WTC11 (cell line): Measurements from ENCODE around the gene EIF5A. TPM values are rescaled to one million over a fixed set of nuclear protein-coding genes. Genes with fewer than 3 reads are reported as not detected.

Experiments
- ATAC-seq: fragments of 200-7000 bp; cut with Tn5 transposase; 2 replicates; pipeline ENCODE4 v1.10.0; 2021; ENCODE audit warnings: mild to moderate bottlenecking, moderate library complexity
- CTCF ChIA-PET: fragments of 300-600 bp; sonication (Branson Sonifier 250); formaldehyde crosslinking; loops from one replicate; lab custom pipeline; 2021; ENCODE audit warnings: antibody characterized with exemption; lab: Charles Lee
- POLR2A ChIA-PET: fragments of 350-600 bp; sonication (Branson Sonifier 250); formaldehyde crosslinking; loops from one replicate; lab custom pipeline; 2021; ENCODE audit warnings: antibody characterized with exemption; lab: Charles Lee
- DNase-seq: peaks from one replicate; pipeline ENCODE4 v3.0.0; 2021; ENCODE audit warnings: low spot score
- H3K27ac Mint-ChIP-seq: 2 replicates; pipeline ENCODE4 v1.8.0; 2021; ENCODE audit warnings: mixed read lengths
- H3K27me3 Mint-ChIP-seq: 2 replicates; pipeline ENCODE4 v1.8.0; 2021; ENCODE audit warnings: low read depth, mild to moderate bottlenecking, moderate library complexity, mixed read lengths
- H3K36me3 Mint-ChIP-seq: 2 replicates; pipeline ENCODE4 v1.8.0; 2021; ENCODE audit warnings: mixed read lengths
- H3K4me1 Mint-ChIP-seq: 2 replicates; pipeline ENCODE4 v1.8.0; 2022; ENCODE audit warnings: mixed read lengths
- H3K4me3 Mint-ChIP-seq: 2 replicates; pipeline ENCODE4 v1.8.0; 2021; ENCODE audit warnings: mild to moderate bottlenecking, moderate library complexity, mixed read lengths
- H3K9me3 Mint-ChIP-seq: 2 replicates; pipeline ENCODE4 v1.8.0; 2021; ENCODE audit warnings: mixed read lengths
- ELF4 ChIP-seq: sonication (generic); formaldehyde crosslinking; IDR thresholded peaks from 2 replicates; pipeline ENCODE4 v1.8.1; 2022; ENCODE audit warnings: low read depth, mild to moderate bottlenecking, moderate library complexity, missing genetic modification reagents
- ETV6 ChIP-seq: sonication (generic); formaldehyde crosslinking; IDR thresholded peaks from 2 replicates; pipeline ENCODE4 v1.8.1; 2022; ENCODE audit warnings: mild to moderate bottlenecking, missing genetic modification reagents
- JAZF1 ChIP-seq: fragments of 250-450 bp; sonication (Bioruptor Pico); IDR thresholded peaks from 2 replicates; pipeline ENCODE4 v1.9.0; 2021; ENCODE audit warnings: moderate library complexity, mild to moderate bottlenecking, inconsistent platforms
- NFATC4 ChIP-seq: fragments of 250-450 bp; sonication (Bioruptor Pico); IDR thresholded peaks from 2 replicates; pipeline ENCODE4 v1.9.0; 2021; ENCODE audit warnings: mild to moderate bottlenecking
- NR2C2 ChIP-seq: sonication (generic); formaldehyde crosslinking; IDR thresholded peaks from 2 replicates; pipeline ENCODE4 v1.8.0; 2022; ENCODE audit warnings: mild to moderate bottlenecking, missing genetic modification reagents
- PRRX2 ChIP-seq: fragments of 250-450 bp; sonication (Bioruptor Pico); IDR thresholded peaks from 2 replicates; pipeline ENCODE4 v1.8.0; 2021; ENCODE audit warnings: mild to moderate bottlenecking
- RORB ChIP-seq: fragments of 250-450 bp; sonication (Bioruptor Pico); IDR thresholded peaks from 2 replicates; pipeline ENCODE4 v1.9.0; 2021; ENCODE audit warnings: mild to moderate bottlenecking
- ZNF232 ChIP-seq: sonication (generic); formaldehyde crosslinking; IDR thresholded peaks from 2 replicates; pipeline ENCODE4 v1.8.0; 2022; ENCODE audit warnings: mild to moderate bottlenecking, missing genetic modification reagents
- total RNA-seq: library from RNA; stranded (reverse); gene quantifications from 3 replicates; pipeline ENCODE4 v1.2.3, GENCODE V29; 2021
- TF ChIP-seq, protein P1 (sequence below): sonication (generic); formaldehyde crosslinking; IDR thresholded peaks from 2 replicates; pipeline ENCODE4 v1.8.1; 2023; ENCODE audit warnings: mild to moderate bottlenecking, missing genetic modification reagents, borderline replicate concordance
- TF ChIP-seq, protein P2 (sequence below): sonication (generic); formaldehyde crosslinking; IDR thresholded peaks from 2 replicates; pipeline ENCODE4 v1.8.1; 2023; ENCODE audit warnings: mild to moderate bottlenecking, missing genetic modification reagents, moderate library complexity
- TF ChIP-seq, protein P3 (sequence below): sonication (generic); formaldehyde crosslinking; IDR thresholded peaks from 2 replicates; pipeline ENCODE4 v1.8.0; 2022; ENCODE audit warnings: mild to moderate bottlenecking, missing genetic modification reagents
- TF ChIP-seq, protein P4 (sequence below): sonication (generic); formaldehyde crosslinking; IDR thresholded peaks from 2 replicates; pipeline ENCODE4 v1.8.1; 2023; ENCODE audit warnings: mild to moderate bottlenecking, missing genetic modification reagents
- TF ChIP-seq, protein P5 (sequence below): sonication (generic); formaldehyde crosslinking; conservative IDR thresholded peaks from 2 replicates; pipeline ENCODE4 v1.8.1; 2022; ENCODE audit warnings: mild to moderate bottlenecking, missing genetic modification reagents
- TF ChIP-seq, protein P6 (sequence below): sonication (generic); formaldehyde crosslinking; IDR thresholded peaks from 2 replicates; pipeline ENCODE4 v1.8.0; 2022; ENCODE audit warnings: mild to moderate bottlenecking, missing genetic modification reagents
- TF ChIP-seq, protein P7 (sequence below): fragments of 250-450 bp; sonication (Bioruptor Pico); IDR thresholded peaks from 2 replicates; pipeline ENCODE4 v1.9.0; 2021; ENCODE audit warnings: mild to moderate bottlenecking
- TF ChIP-seq, protein P8 (sequence below): sonication (generic); formaldehyde crosslinking; IDR thresholded peaks from 2 replicates; pipeline ENCODE4 v1.8.1; 2022; ENCODE audit warnings: missing genetic modification reagents, borderline replicate concordance

Gene EIF5A
- total RNA-seq, 1 experiment from 2014 or later, result 1,021 TPM

DNA sequence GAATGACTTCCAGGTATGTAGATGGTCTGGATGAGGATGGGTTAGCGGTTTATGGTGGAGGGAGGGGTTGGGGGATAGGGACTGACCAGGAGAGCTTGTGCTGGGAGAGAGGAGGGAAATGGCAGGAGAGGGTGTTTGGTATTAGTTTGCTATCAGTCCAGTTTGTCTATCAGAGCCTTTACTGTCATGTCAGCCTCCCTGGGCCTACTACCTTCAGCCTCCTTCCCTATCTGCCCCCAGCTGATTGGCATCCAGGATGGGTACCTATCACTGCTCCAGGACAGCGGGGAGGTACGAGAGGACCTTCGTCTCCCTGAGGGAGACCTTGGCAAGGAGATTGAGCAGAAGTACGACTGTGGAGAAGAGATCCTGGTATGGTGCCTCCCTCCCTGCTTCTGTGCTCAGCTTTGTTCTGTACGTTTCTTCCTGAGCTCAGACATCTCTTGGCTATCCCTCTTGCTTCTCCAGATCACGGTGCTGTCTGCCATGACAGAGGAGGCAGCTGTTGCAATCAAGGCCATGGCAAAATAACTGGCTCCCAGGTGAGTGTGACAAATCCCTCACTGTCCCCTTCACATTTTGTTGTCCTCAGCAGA is 3.8 kb downstream of the EIF5A start (continued):
- TF ChIP-seq, protein P1, sequence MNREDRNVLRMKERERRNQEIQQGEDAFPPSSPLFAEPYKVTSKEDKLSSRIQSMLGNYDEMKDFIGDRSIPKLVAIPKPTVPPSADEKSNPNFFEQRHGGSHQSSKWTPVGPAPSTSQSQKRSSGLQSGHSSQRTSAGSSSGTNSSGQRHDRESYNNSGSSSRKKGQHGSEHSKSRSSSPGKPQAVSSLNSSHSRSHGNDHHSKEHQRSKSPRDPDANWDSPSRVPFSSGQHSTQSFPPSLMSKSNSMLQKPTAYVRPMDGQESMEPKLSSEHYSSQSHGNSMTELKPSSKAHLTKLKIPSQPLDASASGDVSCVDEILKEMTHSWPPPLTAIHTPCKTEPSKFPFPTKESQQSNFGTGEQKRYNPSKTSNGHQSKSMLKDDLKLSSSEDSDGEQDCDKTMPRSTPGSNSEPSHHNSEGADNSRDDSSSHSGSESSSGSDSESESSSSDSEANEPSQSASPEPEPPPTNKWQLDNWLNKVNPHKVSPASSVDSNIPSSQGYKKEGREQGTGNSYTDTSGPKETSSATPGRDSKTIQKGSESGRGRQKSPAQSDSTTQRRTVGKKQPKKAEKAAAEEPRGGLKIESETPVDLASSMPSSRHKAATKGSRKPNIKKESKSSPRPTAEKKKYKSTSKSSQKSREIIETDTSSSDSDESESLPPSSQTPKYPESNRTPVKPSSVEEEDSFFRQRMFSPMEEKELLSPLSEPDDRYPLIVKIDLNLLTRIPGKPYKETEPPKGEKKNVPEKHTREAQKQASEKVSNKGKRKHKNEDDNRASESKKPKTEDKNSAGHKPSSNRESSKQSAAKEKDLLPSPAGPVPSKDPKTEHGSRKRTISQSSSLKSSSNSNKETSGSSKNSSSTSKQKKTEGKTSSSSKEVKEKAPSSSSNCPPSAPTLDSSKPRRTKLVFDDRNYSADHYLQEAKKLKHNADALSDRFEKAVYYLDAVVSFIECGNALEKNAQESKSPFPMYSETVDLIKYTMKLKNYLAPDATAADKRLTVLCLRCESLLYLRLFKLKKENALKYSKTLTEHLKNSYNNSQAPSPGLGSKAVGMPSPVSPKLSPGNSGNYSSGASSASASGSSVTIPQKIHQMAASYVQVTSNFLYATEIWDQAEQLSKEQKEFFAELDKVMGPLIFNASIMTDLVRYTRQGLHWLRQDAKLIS (CRISPR knock-in tag), result no peak
- TF ChIP-seq, protein P2, sequence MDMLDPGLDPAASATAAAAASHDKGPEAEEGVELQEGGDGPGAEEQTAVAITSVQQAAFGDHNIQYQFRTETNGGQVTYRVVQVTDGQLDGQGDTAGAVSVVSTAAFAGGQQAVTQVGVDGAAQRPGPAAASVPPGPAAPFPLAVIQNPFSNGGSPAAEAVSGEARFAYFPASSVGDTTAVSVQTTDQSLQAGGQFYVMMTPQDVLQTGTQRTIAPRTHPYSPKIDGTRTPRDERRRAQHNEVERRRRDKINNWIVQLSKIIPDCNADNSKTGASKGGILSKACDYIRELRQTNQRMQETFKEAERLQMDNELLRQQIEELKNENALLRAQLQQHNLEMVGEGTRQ (CRISPR knock-in tag), result no peak
- TF ChIP-seq PRRX2 (CRISPR knock-in tag) (no peak), NFATC4 (CRISPR knock-in tag) (no peak), NR2C2 (CRISPR knock-in tag) (no peak)
- TF ChIP-seq, protein P3, sequence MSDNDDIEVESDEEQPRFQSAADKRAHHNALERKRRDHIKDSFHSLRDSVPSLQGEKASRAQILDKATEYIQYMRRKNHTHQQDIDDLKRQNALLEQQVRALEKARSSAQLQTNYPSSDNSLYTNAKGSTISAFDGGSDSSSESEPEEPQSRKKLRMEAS (CRISPR knock-in tag), result no peak
- TF ChIP-seq, protein P4, sequence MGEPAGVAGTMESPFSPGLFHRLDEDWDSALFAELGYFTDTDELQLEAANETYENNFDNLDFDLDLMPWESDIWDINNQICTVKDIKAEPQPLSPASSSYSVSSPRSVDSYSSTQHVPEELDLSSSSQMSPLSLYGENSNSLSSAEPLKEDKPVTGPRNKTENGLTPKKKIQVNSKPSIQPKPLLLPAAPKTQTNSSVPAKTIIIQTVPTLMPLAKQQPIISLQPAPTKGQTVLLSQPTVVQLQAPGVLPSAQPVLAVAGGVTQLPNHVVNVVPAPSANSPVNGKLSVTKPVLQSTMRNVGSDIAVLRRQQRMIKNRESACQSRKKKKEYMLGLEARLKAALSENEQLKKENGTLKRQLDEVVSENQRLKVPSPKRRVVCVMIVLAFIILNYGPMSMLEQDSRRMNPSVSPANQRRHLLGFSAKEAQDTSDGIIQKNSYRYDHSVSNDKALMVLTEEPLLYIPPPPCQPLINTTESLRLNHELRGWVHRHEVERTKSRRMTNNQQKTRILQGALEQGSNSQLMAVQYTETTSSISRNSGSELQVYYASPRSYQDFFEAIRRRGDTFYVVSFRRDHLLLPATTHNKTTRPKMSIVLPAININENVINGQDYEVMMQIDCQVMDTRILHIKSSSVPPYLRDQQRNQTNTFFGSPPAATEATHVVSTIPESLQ (CRISPR knock-in tag), result no peak
- TF ChIP-seq, protein P5, sequence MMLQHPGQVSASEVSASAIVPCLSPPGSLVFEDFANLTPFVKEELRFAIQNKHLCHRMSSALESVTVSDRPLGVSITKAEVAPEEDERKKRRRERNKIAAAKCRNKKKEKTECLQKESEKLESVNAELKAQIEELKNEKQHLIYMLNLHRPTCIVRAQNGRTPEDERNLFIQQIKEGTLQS (CRISPR knock-in tag), result no peak

DNA sequence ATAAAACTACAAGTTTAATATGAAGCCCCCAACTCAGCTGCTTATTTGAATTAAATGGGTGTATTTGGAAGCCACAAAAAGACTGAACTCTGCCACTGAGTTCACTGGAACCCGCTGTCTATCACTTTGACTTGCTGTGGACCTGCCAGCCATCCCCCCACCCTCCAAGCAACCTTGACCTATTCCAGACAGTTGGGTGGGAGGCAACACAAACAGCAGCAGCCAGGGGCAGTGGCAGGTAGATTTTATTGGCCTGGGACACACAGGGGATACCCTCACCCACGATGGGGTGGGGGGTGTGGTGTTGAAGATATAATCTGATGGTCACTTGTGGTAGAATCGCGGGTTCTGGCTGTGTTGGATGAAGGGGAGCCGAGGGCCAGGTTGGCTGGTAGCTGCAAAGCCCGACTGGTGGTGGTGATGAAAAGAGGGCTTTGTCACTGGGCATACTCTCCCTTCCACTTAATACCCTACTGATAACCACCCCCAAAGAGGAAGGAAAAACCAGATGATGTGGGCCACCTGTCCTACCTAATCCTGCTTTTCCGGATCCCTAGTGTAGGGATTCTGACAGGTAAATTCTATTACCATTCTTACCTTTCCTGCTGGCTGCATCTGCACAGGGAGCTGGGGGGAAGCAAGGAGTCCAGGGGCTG is 5.1 kb downstream of the EIF5A start:
- H3K27ac Mint-ChIP-seq, result peak overlapping the region; percentile 73
- CTCF ChIA-PET, result interaction anchor here (0.9 to 3.3 kb wide), 11 partner anchors 16 to 98 kb away, joined by 3 to 19 read pairs (median 5); partner anchors contain the start of genes GABARAP, NEURL4, SLC2A4 and TMEM256
- POLR2A ChIA-PET, result interaction anchor here (0.7 to 3.9 kb wide), 2 partner anchors 17 to 24 kb away, joined by 3 to 21 read pairs; partner anchors contain the start of gene NEURL4

More for the DNA sequence above, 5.1 kb downstream of the EIF5A start:
- Mint-ChIP-seq H3K27me3 (no peaks in the 10 kb centered on the region), H3K9me3 (no peaks in the 10 kb centered on the region), H3K4me1 (peaks cover 41% of the 10 kb centered on the region), H3K36me3 (peaks cover 50% of the 10 kb centered on the region), H3K4me3 (no peak overlapping the region)
- DNase-seq (no peak), ATAC-seq (no peak)
- TF ChIP-seq, protein P6, sequence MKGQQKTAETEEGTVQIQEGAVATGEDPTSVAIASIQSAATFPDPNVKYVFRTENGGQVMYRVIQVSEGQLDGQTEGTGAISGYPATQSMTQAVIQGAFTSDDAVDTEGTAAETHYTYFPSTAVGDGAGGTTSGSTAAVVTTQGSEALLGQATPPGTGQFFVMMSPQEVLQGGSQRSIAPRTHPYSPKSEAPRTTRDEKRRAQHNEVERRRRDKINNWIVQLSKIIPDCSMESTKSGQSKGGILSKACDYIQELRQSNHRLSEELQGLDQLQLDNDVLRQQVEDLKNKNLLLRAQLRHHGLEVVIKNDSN (CRISPR knock-in tag), result no peak
- TF ChIP-seq JAZF1 (CRISPR knock-in tag), result no peak
- TF ChIP-seq ELF4 (CRISPR knock-in tag), result no peak
- TF ChIP-seq, protein P1 (CRISPR knock-in tag), result no peak
- no peak for TF ChIP-seq ETV6 (CRISPR knock-in tag)
- TF ChIP-seq RORB, result no peak
- TF ChIP-seq, protein P3 (CRISPR knock-in tag), result no peak
- TF ChIP-seq ZNF232 (CRISPR knock-in tag), result no peak
- TF ChIP-seq, protein P7, sequence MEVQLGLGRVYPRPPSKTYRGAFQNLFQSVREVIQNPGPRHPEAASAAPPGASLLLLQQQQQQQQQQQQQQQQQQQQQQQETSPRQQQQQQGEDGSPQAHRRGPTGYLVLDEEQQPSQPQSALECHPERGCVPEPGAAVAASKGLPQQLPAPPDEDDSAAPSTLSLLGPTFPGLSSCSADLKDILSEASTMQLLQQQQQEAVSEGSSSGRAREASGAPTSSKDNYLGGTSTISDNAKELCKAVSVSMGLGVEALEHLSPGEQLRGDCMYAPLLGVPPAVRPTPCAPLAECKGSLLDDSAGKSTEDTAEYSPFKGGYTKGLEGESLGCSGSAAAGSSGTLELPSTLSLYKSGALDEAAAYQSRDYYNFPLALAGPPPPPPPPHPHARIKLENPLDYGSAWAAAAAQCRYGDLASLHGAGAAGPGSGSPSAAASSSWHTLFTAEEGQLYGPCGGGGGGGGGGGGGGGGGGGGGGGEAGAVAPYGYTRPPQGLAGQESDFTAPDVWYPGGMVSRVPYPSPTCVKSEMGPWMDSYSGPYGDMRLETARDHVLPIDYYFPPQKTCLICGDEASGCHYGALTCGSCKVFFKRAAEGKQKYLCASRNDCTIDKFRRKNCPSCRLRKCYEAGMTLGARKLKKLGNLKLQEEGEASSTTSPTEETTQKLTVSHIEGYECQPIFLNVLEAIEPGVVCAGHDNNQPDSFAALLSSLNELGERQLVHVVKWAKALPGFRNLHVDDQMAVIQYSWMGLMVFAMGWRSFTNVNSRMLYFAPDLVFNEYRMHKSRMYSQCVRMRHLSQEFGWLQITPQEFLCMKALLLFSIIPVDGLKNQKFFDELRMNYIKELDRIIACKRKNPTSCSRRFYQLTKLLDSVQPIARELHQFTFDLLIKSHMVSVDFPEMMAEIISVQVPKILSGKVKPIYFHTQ (CRISPR knock-in tag), result no peak
- TF ChIP-seq, protein P8, sequence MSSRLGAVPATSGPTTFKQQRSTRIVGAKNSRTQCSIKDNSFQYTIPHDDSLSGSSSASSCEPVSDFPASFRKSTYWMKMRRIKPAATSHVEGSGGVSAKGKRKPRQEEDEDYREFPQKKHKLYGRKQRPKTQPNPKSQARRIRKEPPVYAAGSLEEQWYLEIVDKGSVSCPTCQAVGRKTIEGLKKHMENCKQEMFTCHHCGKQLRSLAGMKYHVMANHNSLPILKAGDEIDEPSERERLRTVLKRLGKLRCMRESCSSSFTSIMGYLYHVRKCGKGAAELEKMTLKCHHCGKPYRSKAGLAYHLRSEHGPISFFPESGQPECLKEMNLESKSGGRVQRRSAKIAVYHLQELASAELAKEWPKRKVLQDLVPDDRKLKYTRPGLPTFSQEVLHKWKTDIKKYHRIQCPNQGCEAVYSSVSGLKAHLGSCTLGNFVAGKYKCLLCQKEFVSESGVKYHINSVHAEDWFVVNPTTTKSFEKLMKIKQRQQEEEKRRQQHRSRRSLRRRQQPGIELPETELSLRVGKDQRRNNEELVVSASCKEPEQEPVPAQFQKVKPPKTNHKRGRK (CRISPR knock-in tag), result no peak
- TF ChIP-seq, all 79 proteins: peak for 0
